ENCODE results near the gene GPR18.

The GPR18 gene

GRCh38 chr13:99206226-99206625 is 52.0 kb downstream of the GPR18 start:
- H3K27ac ChIP-seq = no peak overlapping the region
- ChIA-PET CTCF (no interaction called here), POLR2A (ENCODE audit: low non-redundant PET) (interaction anchor here (0.6 kb wide), 1 partner anchor 131 kb away, joined by 6 read pairs; no protein-coding TSS in a partner anchor)
- no peak for DNase-seq (ENCODE audit: low spot score)
- TF ChIP-seq CTCF (conservative IDR thresholded peaks at IDR 0.05; ENCODE audit: low read depth) = no peak

- CTCF ChIA-PET = interaction anchor here (0.6 to 0.7 kb wide), 2 partner anchors 197 to 1283 kb away, joined by 3 read pairs; no protein-coding TSS in a partner anchor
Measured at GRCh38 chr13:99205621-99206220, 52.5 kb downstream of the GPR18 start.

More at GRCh38 chr13:99205621-99206220, 52.5 kb downstream of the GPR18 start:
- H3K27ac ChIP-seq = no peak overlapping the region
- no peak for DNase-seq (ENCODE audit: low spot score)
- POLR2A ChIA-PET (ENCODE audit: low non-redundant PET) = interaction anchor here (1.2 kb wide), 1 partner anchor 117 kb away, joined by 10 read pairs; no protein-coding TSS in a partner anchor
- no peak for TF ChIP-seq CTCF (conservative IDR thresholded peaks at IDR 0.05; ENCODE audit: low read depth)
